GM18499 (cell line): Measurements from ENCODE around the gene CYP11A1.

Experiments used
- ATAC-seq: cut with Tn5 transposase; IDR thresholded peaks from one replicate; pipeline ENCODE4 v1.9.1; 2021; ENCODE audit warnings: moderate number of reproducible peaks; ENCODE audit not compliant: insufficient read depth, unreplicated experiment

The CYP11A1 gene

GRCh38 chr15:74330861-74331408, 36.5 kb downstream of the CYP11A1 start:
- ATAC-seq: no peak

GRCh38 chr15:74328331-74329056, 39.0 kb downstream of the CYP11A1 start:
- no peak for ATAC-seq

GRCh38 chr15:74327756-74328155, 39.7 kb downstream of the CYP11A1 start:
- ATAC-seq: no peak

- no peak for ATAC-seq
Observed at GRCh38 chr15:74326746-74327145, 40.7 kb downstream of the CYP11A1 start.

- ATAC-seq: no peak
Observed at GRCh38 chr15:74324714-74325113, 42.7 kb downstream of the CYP11A1 start.

GRCh38 chr15:74322558-74323180, 44.8 kb downstream of the CYP11A1 start:
- no peak for ATAC-seq

- ATAC-seq: no peak
Observed at GRCh38 chr15:74320352-74321247, 46.8 kb downstream of the CYP11A1 start.

- ATAC-seq: no peak
Observed at GRCh38 chr15:74319596-74320351, 47.7 kb downstream of the CYP11A1 start.

GRCh38 chr15:74319138-74319460, 48.3 kb downstream of the CYP11A1 start:
- ATAC-seq: no peak

- ATAC-seq: no peak
Observed at GRCh38 chr15:74318376-74319137, 48.9 kb downstream of the CYP11A1 start.

GRCh38 chr15:74317820-74318375, 49.5 kb downstream of the CYP11A1 start:
- ATAC-seq: no peak

- no peak for ATAC-seq
Observed at GRCh38 chr15:74316141-74316540, 51.3 kb downstream of the CYP11A1 start.

GRCh38 chr15:74315626-74316025, 51.8 kb downstream of the CYP11A1 start:
- no peak for ATAC-seq

GRCh38 chr15:74314795-74315438, 52.5 kb downstream of the CYP11A1 start:
- no peak for ATAC-seq

- no peak for ATAC-seq
Observed at GRCh38 chr15:74313889-74314288, 53.6 kb downstream of the CYP11A1 start.

- no peak for ATAC-seq
Observed at GRCh38 chr15:74312445-74313007, 54.9 kb downstream of the CYP11A1 start.

- ATAC-seq: no peak
Observed at GRCh38 chr15:74311734-74312444, 55.6 kb downstream of the CYP11A1 start.
